Suprapubic skin (tissue), 4 donors: ENCODE data around the gene ELAVL2. TPM values are rescaled to one million over a fixed set of nuclear protein-coding genes. Genes with fewer than 3 reads are reported as not detected.

Source experiments
- DNase-seq, 2 donors: peaks; one replicate each; pipeline ENCODE4 v3.0.0-alpha.2; 2019; ENCODE audit warnings: low spot score in 2 of 2
- H3K27ac ChIP-seq: fragments of 200-600 bp; sonication (generic); one replicate; pipeline ENCODE4 v1.5.1; 2019
- H3K27me3 ChIP-seq: fragments of 200-600 bp; sonication (generic); one replicate; pipeline ENCODE4 v1.5.1; 2019
- H3K36me3 ChIP-seq: fragments of 200-600 bp; sonication (generic); one replicate; pipeline ENCODE4 v1.5.1; 2019
- H3K4me1 ChIP-seq: fragments of 200-600 bp; sonication (generic); one replicate; pipeline ENCODE4 v1.5.1; 2019
- H3K4me3 ChIP-seq: fragments of 200-600 bp; sonication (generic); one replicate; pipeline ENCODE4 v1.5.1; 2019; ENCODE audit warnings: mild to moderate bottlenecking
- H3K9me3 ChIP-seq: fragments of 200-600 bp; sonication (generic); one replicate; pipeline ENCODE4 v1.5.1; 2019
- EP300 ChIP-seq: sonication (generic); formaldehyde crosslinking; IDR thresholded peaks from one replicate; pipeline ENCODE4 v1.6.1; 2017; ENCODE audit warnings: antibody characterized with exemption
- POLR2A ChIP-seq, 2 donors: fragments of 450-650 bp; IDR thresholded peaks; one replicate each; pipeline ENCODE4 v1.6.1; 2017; ENCODE audit warnings: antibody characterized with exemption in 2 of 2, mild to moderate bottlenecking in 2 of 2, moderate library complexity in 2 of 2
- POLR2AphosphoS5 ChIP-seq, 3 donors: sonication (generic); formaldehyde crosslinking; IDR thresholded peaks; one replicate each; pipeline ENCODE4 v1.6.1; 2017; ENCODE audit warnings: antibody characterized with exemption in 3 of 3
- WGBS: methylation state at CpG from one replicate; pipeline ENCODE4 v1.1.5; 2018; 5-methylcytosine and 5-hydroxymethylcytosine counted together
- total RNA-seq, 4 donors: library from RNA; depleted of rRNA; stranded (reverse); fragments of >200 nt; gene quantifications; one replicate each; pipeline ENCODE4 v1.1.0, GENCODE V29; 2016
- TF ChIP-seq, protein P1 (sequence below), 2 donors: fragments of 200-600 bp in 1 of 2; fragments of 450-650 bp in 1 of 2; sonication (generic) in 1 of 2; IDR thresholded peaks; one replicate each; pipeline ENCODE4 v1.5.1; 2016 to 2019; ENCODE audit warnings: antibody characterized with exemption in 2 of 2, mild to moderate bottlenecking in 1 of 2, moderate library complexity in 1 of 2

The ELAVL2 gene
- total RNA-seq, 4 donors from 2014 or later: 0.48 to 0.59 (median 0.55) TPM

DNA sequence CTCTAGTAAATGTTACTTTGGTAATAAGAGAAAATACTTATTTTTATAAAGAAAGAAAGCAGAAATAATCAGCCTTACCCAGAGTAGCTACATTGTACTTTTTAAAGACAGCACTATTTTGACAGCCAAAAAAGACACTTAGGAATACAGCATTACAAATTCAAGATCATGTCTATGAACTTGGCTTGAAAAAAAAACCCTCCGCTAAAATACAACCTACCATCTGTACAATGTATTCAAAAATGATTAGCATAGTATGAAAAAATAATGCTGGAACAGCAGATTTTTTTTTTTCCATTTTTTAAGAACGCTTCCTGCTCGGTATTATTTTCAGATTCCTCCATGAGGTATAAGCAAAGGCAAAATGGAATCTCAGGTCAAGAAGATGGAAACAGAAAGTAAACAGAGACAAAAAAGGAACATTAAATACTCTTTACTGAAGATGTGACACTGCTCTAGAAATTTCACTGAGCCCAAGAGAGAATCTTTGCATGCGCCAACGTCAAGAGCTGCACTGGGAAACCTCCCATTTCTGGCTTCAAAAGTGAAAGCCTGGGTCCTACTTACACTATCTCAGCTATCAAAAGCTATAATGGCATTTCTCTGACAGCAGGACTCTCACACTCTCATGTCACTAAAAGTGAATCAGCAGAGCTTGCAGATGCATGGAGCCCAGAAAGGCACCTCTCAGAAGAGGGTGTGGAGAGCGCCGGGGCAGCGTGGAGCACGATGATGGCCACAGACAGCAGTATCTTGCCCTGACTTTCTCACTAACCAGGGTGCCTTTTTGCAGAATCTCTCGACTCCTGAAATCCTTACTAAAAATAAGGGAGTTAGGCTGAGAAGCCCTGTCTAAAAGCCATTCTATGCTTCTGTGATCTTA lies 167.4 kb downstream of the ELAVL2 start:
- Histone ChIP-seq H3K4me1 (peaks cover 9% of the 10 kb centered on the region), H3K4me3 (no peak overlapping the region), H3K27ac (no peak overlapping the region), H3K36me3 (no peaks in the 10 kb centered on the region), H3K9me3 (no peaks in the 10 kb centered on the region), H3K27me3 (no peaks in the 10 kb centered on the region)
- DNase-seq: no peak
- WGBS: 85% methylated on average over 10 of the region's 10 CpGs
- no peak for TF ChIP-seq POLR2AphosphoS5 (IDR thresholded peaks at IDR 0.05)

DNA sequence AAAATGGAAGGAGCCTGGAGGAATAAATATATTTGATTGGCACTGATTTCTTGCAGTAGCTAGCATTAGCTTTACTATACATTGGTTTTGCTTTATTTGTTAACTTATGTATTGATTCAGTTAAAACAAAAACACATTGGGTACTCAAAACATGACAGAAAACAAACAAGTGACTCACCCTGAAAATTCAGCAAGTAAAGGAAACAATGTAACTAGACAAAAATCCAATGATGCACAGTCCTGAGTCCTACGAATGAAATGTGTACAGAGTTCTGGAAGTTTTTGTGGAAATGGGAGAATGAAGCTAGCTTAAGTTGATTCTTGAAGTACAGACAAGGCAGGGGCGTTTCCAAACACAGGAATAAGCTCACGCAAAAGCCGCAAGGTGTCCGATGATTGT lies 175.0 kb downstream of the ELAVL2 start:
- no peak overlapping the region for H3K4me3 ChIP-seq
- H3K4me1 ChIP-seq: no peaks in the 10 kb centered on the region
- TF ChIP-seq EP300 (no peak), POLR2A (IDR thresholded peaks at IDR 0.05) (no peak), POLR2AphosphoS5 (IDR thresholded peaks at IDR 0.05) (no peak)
- TF ChIP-seq, protein P1, sequence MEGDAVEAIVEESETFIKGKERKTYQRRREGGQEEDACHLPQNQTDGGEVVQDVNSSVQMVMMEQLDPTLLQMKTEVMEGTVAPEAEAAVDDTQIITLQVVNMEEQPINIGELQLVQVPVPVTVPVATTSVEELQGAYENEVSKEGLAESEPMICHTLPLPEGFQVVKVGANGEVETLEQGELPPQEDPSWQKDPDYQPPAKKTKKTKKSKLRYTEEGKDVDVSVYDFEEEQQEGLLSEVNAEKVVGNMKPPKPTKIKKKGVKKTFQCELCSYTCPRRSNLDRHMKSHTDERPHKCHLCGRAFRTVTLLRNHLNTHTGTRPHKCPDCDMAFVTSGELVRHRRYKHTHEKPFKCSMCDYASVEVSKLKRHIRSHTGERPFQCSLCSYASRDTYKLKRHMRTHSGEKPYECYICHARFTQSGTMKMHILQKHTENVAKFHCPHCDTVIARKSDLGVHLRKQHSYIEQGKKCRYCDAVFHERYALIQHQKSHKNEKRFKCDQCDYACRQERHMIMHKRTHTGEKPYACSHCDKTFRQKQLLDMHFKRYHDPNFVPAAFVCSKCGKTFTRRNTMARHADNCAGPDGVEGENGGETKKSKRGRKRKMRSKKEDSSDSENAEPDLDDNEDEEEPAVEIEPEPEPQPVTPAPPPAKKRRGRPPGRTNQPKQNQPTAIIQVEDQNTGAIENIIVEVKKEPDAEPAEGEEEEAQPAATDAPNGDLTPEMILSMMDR (IDR thresholded peaks at IDR 0.05): no peak
- H3K27ac ChIP-seq: no peak overlapping the region
- H3K9me3 ChIP-seq: no peaks in the 10 kb centered on the region
- no peaks in the 10 kb centered on the region for H3K36me3 ChIP-seq
- DNase-seq: no peak
- 87% methylated on average over 5 of the region's 5 CpGs for WGBS
- no peaks in the 10 kb centered on the region for H3K27me3 ChIP-seq

DNA sequence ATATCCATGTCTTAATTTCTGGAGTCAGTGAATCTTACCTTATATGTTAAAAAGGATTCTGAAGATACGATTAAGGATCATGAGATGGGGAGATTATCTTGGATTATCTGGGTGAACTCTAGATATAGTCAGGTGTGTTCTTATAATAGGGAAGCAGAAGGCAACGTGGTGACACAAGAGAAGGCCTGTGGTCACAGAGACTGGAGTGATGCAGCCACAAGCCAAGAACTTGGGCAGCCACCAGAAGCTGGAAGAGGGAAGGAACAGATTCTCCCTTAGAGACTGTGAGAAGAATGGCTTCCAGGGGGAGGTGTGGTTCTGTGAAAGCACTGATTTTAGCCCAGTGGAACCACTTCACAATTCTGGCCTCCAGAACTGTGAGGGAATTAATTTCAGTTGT lies 177.4 kb downstream of the ELAVL2 start:
- Histone ChIP-seq H3K27me3 (no peaks in the 10 kb centered on the region), H3K36me3 (no peaks in the 10 kb centered on the region), H3K27ac (no peak overlapping the region), H3K9me3 (no peaks in the 10 kb centered on the region), H3K4me1 (no peaks in the 10 kb centered on the region), H3K4me3 (no peak overlapping the region)
- WGBS: 57% methylated on average over 2 of the region's 2 CpGs
- TF ChIP-seq POLR2A (IDR thresholded peaks at IDR 0.05): no peak
- TF ChIP-seq EP300: no peak
- no peak for TF ChIP-seq POLR2AphosphoS5 (IDR thresholded peaks at IDR 0.05)
- TF ChIP-seq, protein P1 (IDR thresholded peaks at IDR 0.05): no peak
- no peak for DNase-seq

DNA sequence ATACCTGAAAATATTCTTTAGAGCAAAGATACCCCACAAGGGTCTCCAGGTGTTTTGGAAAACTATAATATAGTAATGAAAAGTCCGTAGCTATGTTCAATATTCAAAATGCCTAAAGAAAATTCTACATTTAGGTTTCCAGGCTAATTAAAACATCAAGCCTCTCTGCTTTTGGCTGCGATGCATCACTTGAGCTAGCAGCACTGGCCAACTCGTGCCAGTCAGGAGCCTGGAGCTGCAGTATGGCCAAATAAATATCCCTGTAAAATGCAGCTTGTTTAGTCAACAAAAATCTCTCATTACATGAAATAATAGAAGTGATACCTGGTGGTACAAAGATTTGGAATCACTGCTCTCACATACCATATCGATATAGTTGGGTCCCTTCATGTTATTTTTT lies 181.1 kb downstream of the ELAVL2 start:
- no peak for TF ChIP-seq EP300
- TF ChIP-seq POLR2AphosphoS5 (IDR thresholded peaks at IDR 0.05): no peak
- TF ChIP-seq, protein P1 (IDR thresholded peaks at IDR 0.05): no peak
- TF ChIP-seq POLR2A (IDR thresholded peaks at IDR 0.05): no peak

DNA sequence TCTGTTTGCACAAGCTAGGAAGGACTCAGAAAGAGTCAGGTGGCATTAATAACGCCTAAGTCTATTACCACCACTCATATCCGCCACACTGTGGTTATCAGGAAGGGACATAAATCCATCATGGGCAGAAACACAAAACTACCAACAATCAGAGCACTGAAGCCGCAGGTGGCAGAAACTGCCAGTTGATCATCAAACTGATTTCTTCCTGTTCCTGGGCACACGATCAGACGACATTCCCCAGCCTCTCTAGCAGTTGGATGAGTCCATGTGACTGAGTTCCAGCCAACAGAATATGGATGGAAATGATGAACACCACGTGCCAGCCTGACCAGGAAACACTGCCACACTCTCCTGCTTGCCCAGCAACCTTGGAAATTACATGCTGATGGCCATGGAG lies 181.7 kb downstream of the ELAVL2 start:
- WGBS: 75% methylated on average over 6 of the region's 6 CpGs
- H3K27ac ChIP-seq: no peak overlapping the region
- H3K4me3 ChIP-seq: no peak overlapping the region
- no peaks in the 10 kb centered on the region for H3K4me1 ChIP-seq
- DNase-seq: no peak
- H3K27me3 ChIP-seq: no peaks in the 10 kb centered on the region
- no peaks in the 10 kb centered on the region for H3K9me3 ChIP-seq
- no peaks in the 10 kb centered on the region for H3K36me3 ChIP-seq
- TF ChIP-seq POLR2AphosphoS5 (IDR thresholded peaks at IDR 0.05) (no peak), EP300 (no peak), POLR2A (IDR thresholded peaks at IDR 0.05) (no peak)
- TF ChIP-seq, protein P1 (IDR thresholded peaks at IDR 0.05): no peak

More for the DNA sequence above, 181.1 kb downstream of the ELAVL2 start:
- Histone ChIP-seq H3K27ac (no peak overlapping the region), H3K27me3 (no peaks in the 10 kb centered on the region), H3K36me3 (no peaks in the 10 kb centered on the region), H3K9me3 (no peaks in the 10 kb centered on the region), H3K4me1 (no peaks in the 10 kb centered on the region), H3K4me3 (no peak overlapping the region)
- WGBS: 86% methylated on average over 4 of the region's 4 CpGs
- no peak for DNase-seq
